Right kidney (tissue), 9 donors: Measurements from ENCODE around the gene IFNA1.
A peak's percentile ranks its signal among the peaks of the same experiment; 100 is the strongest.
"Not testable (repeated sequence)": the region's sequence is repeated elsewhere in the genome, so short reads cannot be mapped to it uniquely, and the experiment has no call there.

ENCODE experiments used
- DNase-seq: peaks from one replicate; pipeline ENCODE4 v3.0.0-alpha.2; 2016
- long read RNA-seq, 8 donors: transcript quantifications; one replicate each; lab custom pipeline, GENCODE V29; 2026

The IFNA1 gene
- long read RNA-seq, donor 1, result 0 reads
- long read RNA-seq, donor 2, result 0 reads
- long read RNA-seq, donor 3, result 0 reads
- long read RNA-seq, donor 4, result 0 reads
- long read RNA-seq, donor 5, result 0 reads
- long read RNA-seq, donor 6, result 0 reads
- long read RNA-seq, donor 7, result 0 reads
- long read RNA-seq, donor 8, result 0 reads

- DNase-seq, result no peak
These were observed at the start of gene IFNA1 for GRCh38 chr9:21440139-21440538. Gene IFNA1 (plus strand): TSS chr9:21440439. CDS start chr9:21440508, 69 bp downstream.

- DNase-seq, result no peak
These were observed 48.0 kb upstream of the IFNA1 start for GRCh38 chr9:21392270-21392669.

- DNase-seq, result peak; percentile 74
These were observed 44.2 kb upstream of the IFNA1 start for GRCh38 chr9:21395778-21396717.

- no peak for DNase-seq
These were observed 41.2 kb upstream of the IFNA1 start for GRCh38 chr9:21398955-21399489.

- no peak for DNase-seq
These were observed 40.3 kb upstream of the IFNA1 start for GRCh38 chr9:21399956-21400355.

- peak; percentile 47 for DNase-seq
These were observed 37.6 kb upstream of the IFNA1 start for GRCh38 chr9:21402386-21403251.

GRCh38 chr9:21404146-21404545 is 36.1 kb upstream of the IFNA1 start:
- no peak for DNase-seq

GRCh38 chr9:21408817-21409216 is 31.4 kb upstream of the IFNA1 start, which contains the start of gene IFNA8:
Gene IFNA8 (plus strand): TSS chr9:21409117. CDS start chr9:21409177, 60 bp downstream.
- DNase-seq, result no peak

- no peak for DNase-seq
These were observed 28.1 kb upstream of the IFNA1 start for GRCh38 chr9:21412107-21412506.

GRCh38 chr9:21413151-21413550 is 27.1 kb upstream of the IFNA1 start:
- DNase-seq, result no peak

GRCh38 chr9:21413624-21414023 is 26.6 kb upstream of the IFNA1 start:
- DNase-seq, result no peak

- DNase-seq, result no peak
These were observed 25.9 kb upstream of the IFNA1 start for GRCh38 chr9:21414220-21414940.

GRCh38 chr9:21415493-21416267 is 24.6 kb upstream of the IFNA1 start:
- no peak for DNase-seq

GRCh38 chr9:21428235-21428634 is 12.0 kb upstream of the IFNA1 start:
- DNase-seq, result no peak

GRCh38 chr9:21429191-21429590 is 11.0 kb upstream of the IFNA1 start:
- DNase-seq, result no peak

- DNase-seq, result no peak
These were observed 7.4 kb upstream of the IFNA1 start for GRCh38 chr9:21432672-21433425.

- DNase-seq, result no peak
These were observed 5.8 kb upstream of the IFNA1 start for GRCh38 chr9:21434202-21435014.

GRCh38 chr9:21435015-21435383 is 5.2 kb upstream of the IFNA1 start:
- not testable (repeated sequence) for DNase-seq
